Measurements from ENCODE around the gene DNAH11.
"Not testable (repeated sequence)": the region's sequence is repeated elsewhere in the genome, so short reads cannot be mapped to it uniquely, and the experiment has no call there.

Gene DNAH11

DNA sequence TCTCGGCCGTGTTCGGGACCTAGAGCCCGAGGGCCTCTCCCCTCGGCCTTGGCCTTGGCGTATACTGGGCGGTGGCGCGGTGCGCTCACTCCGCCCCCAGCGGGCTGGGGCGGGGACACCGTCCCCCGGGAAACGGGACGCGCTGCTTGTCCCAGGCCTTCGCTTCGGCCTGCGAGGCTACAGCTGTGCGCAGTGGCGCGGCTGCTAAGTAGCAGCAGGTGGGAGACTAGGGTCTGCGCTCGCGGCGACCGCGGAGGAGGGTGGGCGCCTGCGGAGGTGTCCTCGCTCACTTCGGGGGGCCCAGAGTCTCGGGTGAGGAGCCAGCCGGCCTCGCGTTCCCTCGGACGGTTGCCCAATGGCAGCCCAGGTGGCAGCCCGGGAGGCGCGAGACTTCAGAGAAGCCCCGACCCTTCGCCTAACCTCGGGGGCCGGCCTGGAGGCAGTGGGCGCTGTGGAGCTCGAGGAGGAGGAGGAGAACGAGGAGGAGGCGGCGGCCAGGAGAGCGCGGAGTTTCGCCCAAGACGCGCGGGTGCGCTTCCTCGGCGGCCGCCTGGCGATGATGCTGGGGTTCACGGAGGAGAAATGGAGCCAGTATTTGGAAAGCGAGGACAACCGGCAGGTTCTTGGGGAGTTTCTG is at the start of gene DNAH11:
DNAH11 (plus strand) TSS at position 149 of the 637 bp plus-strand sequence; CDS start at position 356, 207 bp downstream.
- DNase-seq, result peak; percentile 73

GRCh38 chr7:21495731-21496130 is 47.1 kb upstream of the DNAH11 start:
- DNase-seq, result no peak

DNA sequence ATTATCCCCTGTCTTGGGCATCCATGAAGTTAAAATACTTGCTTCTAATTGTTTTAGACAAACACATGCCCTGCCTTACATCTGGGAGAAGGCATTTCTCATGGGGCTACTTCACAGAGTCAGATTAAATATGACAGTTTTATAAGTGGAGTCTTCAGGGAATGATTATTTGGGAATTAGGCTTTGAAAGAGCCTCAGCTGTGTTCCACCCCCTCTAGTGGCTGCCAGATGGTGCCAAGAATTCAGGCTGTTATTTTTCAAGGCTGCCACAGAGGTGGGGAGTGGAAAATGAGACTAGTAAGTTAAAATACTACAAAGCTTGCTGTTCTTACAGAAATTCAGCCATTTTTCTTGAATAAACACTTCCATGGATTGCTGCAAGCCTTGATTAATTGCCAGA is 45.8 kb upstream of the DNAH11 start:
- DNase-seq, result no peak

DNA sequence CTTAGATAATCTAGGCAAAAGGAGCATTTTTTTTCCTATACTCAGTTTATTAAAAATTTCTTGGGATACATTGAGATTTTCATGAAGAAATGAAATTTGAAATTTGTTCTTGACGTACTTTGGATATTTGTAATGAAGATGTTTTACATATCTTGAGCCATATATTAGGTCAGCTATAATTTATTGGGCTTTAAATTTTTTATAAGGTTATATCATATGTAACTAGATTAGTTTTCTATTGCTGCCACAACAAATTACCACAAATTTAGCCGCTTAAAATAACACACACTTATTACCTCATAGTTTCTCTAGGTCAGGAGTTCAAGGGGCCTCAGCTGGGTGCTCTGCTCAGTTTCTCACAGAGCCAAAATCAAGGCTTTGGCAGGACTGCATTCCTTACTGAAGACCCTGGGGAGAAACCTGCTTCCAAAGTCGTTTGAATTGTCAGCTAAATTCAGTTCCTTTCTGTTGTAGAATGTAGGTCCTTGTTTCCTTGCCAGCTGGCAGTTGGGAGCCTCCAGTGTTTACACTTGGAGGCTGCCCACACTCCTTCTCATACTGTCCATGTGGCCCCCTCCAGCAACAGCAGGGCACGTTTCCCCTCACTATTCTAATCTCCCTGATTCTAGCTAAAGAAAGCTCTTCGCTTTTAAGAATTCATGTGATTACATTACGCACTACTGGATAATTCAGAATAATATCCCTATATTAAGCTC is 42.6 kb upstream of the DNAH11 start:
- DNase-seq, result no peak

DNA sequence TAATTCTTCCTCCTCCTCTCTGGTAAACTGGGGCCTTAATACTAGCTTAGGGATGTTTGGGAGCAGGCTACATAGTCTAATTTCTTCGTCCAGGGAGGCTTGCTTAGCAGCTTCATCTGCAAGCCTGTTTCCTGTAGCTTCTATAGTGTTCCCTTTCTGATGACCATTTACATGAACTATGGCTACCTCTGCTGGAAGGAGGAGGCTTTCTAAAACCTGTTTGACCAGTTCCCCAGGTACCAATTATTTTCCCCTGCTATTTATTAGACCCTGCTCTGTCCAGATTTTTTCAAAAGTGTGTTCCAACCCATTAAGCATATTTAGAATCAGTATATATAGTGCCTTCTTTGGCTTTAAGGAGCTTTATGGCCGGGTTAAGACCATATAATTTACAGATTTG is 38.8 kb upstream of the DNAH11 start:
- no peak for DNase-seq

DNA sequence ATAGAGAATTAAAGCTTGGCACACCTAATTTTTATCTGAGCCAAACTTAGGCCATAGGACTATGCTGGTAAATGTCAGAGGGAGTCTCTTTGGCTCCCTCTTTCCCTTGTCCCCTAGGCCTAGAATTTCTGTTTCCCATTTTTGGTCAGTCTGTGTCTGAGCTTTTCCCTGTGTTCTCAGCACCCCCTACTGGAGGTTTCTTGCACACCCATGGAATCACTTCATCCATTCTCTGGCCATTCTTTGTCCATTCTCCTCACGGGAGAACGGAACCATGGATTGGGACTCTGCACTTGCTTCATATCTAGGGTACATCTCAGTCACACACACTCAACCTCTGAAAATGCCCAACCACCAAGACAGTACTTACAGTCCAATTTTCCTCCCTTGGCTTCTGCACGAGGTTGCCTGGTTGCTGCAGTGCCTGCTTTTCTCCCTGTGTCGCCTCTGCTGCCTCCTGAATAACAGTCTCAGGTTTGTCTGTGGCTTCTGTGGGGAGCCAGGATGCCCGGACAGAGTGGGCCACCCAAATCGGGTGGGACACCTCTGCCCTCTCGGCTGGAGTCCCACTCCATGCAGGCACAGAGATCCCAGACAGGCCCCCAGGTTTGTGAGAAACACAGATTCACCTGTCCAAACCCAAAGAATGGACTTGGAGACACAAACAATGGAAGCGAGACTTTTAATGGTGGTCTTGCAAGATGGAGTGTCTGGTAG is 35.1 kb upstream of the DNAH11 start:
- DNase-seq, result peak; percentile 28

DNA sequence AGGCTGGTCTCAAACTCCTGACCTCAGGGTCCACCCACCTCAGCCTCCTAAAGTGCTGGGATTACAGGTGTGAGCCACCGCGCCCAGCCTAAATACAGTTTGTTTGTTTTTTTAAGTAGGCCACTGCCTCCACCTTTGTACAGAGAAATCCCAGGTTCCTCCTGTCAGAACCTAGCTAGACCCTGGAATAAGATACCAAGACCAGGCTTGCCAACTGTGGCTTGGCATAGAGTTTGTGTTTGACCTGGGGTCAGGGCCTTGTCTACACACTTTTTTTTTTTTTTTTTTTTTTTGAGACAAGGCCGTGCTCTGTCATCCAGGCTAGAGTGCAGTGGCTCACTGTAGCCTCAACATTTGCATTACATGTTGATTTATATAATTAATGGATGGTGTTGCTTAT is 34.3 kb upstream of the DNAH11 start:
- no peak for DNase-seq

GRCh38 chr7:21514062-21514461 is 28.8 kb upstream of the DNAH11 start:
- no peak for DNase-seq

- DNase-seq, result no peak
These were observed 18.2 kb upstream of the DNAH11 start for GRCh38 chr7:21524680-21525079.

DNA sequence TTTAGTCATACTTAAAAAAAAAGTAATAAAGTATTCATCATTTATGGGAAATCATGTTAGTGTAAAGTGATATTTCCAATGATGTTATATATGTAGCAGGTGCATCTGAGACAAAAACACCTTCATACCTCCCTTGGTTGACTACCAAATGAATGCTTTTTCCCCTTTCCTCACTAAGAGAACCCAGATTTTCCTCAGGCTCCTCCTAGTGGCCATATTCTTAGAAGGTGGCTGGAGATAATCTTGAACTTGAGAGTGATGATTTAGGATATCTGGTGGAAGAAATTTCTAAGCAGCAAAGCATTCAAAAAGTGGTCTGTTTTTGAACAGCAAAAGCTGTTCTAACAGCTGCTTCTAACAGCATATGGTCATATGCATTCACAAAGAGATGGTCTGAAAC is 16.8 kb upstream of the DNAH11 start:
- DNase-seq, result peak; percentile 44

GRCh38 chr7:21526448-21526847 is 16.4 kb upstream of the DNAH11 start:
- no peak for DNase-seq

- DNase-seq, result not testable (repeated sequence)
These were observed 10.4 kb upstream of the DNAH11 start for GRCh38 chr7:21532485-21532884.

- not testable (repeated sequence) for DNase-seq
These were observed 9.2 kb upstream of the DNAH11 start for GRCh38 chr7:21533646-21534045.

DNA sequence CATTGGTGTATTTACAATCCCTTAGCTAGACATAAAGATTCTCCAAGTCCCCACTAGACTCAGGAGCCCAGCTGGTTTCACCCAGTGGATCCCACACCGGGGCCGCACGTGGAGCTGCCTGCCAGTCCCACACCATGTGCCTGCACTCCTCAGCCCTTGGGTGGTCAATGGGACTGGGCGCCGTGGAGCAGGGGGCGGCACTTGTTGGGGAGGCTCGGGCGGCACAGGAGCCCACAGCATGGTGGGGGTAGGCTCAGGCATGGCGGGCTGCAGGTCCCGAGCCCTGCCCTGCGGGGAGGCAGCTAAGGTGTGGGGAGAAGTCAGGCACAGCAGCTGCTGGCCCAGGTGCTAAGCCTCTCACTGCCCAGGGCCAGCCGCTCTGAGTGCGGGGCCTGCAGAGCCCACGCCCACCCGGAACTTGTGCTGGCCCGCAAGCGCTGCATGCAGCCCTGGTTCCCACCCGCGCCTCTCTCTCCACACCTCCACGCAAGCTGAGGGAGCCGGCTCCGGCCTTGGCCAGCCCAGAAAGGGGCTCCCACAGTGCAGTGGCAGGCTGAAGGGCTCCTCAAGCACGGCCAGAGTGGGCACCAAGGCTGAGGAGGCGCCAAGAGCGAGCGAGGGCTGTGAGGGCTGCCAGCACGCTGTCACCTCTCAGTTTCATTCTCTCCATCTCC is 6.3 kb upstream of the DNAH11 start:
- DNase-seq, result not testable (repeated sequence)

GRCh38 chr7:21538936-21539495 is 3.8 kb upstream of the DNAH11 start:
- DNase-seq, result no peak

- DNase-seq, result peak; percentile 79
These were observed 876 bp downstream of the DNAH11 start for GRCh38 chr7:21543528-21544302.

DNA sequence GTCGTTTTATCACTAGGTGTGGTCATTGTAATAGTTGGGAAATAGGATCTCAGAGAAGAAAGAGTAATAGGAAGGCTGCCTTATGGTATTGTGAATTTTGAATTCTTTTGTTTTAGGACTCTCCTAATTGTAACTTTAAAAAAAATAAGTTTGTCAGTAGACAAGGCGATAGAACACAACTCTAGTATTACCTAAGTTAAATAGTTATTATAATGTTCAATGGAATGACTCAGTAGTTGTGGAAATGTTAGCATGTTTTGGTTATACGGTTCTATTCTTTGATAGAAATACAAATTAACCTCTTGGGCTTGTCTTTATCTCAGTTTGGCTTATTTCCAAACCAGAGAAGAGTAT is 1.4 kb downstream of the DNAH11 start:
- DNase-seq, result no peak

GRCh38 chr7:21544715-21545114 is 1.9 kb downstream of the DNAH11 start:
- DNase-seq, result no peak

DNA sequence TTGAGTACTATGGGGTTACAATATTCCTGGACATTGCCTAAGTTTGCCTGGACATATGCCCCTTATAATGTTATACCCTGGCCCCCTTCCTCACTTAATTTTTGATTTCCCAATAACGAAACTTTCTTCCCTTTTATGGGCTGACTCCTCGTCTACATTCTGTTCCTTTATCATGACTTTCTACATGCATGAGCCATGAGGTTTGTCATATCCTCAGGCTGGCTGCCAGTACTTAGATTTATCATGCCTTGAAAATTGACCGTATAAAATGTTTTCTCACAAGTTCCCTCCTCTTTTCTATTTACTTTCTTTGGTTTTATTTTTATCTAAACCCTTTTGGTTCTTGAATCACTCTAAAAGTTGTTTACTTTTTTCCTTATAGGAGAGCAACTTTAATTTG is 4.7 kb downstream of the DNAH11 start:
- DNase-seq, result no peak

DNA sequence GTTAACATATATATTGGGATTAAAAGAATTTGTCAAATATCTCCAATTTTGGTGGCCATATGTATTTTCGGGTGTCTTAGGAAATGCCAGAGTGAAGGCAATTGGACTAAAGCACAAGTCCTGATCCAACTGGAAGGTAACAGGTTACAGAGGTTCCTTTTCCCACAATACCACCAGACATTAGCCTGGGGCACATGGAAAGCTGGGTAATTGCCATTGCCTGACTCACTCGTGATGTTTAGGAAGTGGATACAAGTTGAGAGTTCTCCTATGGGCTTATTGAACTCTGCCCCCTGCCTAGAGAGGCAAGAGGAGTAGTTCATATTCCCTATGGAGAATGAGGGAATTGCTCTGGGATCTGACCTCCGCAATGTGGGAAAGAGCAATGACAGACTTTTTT is 5.7 kb downstream of the DNAH11 start:
- DNase-seq, result no peak

- no peak for DNase-seq
These were observed 7.2 kb downstream of the DNAH11 start for GRCh38 chr7:21550076-21550475.

- DNase-seq, result no peak
These were observed 8.1 kb downstream of the DNAH11 start for GRCh38 chr7:21550821-21551531.

Data from RPMI8226 (cell line).